Stimulated activated CD4-positive, alpha-beta T cell treated with anti-CD3 and anti-CD28 coated beads, Interleukin-12 subunit alpha, Interleukin-12 subunit beta, amount 100 ng/mL, for 48 hours (primary cell): Measurements from ENCODE around the gene FBXW2.
"Not testable (repeated sequence)": the region's sequence is repeated elsewhere in the genome, so short reads cannot be mapped to it uniquely, and the experiment has no call there.

Experiments used
- DNase-seq, 3 donors: peaks; one replicate each; pipeline ENCODE4 v3.0.0-alpha.2; 2020; ENCODE audit warnings: low read depth in 2 of 3, low spot score in 1 of 3

FBXW2 gene, protein sequence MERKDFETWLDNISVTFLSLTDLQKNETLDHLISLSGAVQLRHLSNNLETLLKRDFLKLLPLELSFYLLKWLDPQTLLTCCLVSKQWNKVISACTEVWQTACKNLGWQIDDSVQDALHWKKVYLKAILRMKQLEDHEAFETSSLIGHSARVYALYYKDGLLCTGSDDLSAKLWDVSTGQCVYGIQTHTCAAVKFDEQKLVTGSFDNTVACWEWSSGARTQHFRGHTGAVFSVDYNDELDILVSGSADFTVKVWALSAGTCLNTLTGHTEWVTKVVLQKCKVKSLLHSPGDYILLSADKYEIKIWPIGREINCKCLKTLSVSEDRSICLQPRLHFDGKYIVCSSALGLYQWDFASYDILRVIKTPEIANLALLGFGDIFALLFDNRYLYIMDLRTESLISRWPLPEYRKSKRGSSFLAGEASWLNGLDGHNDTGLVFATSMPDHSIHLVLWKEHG

DNA sequence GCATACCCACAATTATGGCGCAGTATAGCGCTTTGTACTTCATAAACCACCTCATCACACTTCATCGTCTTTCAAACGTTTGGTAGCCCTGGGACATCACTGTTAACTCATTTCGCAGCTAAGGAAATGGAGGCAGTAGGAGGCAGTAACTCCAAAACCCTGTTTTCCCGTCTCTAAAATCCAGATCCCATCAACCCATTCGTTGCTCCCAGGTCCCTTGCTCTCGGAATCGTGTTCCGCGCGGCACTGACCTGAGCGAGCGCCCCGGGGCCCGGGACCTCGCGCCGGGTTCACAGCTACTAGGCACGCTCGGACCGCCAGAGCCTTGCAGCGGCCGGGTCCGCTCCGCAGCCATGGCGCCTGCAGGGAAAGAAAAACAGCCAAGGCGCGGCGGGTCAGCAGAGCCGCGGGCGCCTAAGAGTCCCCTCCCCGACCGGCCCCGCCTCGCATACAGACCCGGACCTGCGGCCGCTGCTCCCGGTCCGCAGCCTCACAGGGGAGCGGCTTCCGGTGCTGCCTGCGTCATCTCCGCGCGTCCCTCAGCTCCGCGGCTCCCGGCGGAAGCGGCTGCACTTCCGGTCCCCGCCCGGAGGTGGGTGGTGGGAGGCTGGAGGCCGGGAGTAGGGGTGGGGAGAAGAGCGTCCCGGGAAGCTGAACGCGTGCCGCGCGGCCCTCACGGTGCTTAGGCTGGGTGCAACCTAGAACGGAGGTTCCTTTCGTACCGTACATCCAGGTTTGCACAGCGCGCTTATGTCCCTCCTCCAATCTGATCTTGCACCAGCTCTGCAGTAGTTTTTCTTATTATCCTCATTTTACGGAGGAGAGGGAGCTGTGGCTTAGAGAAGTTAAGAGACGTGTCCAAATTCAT lies at the start of gene FBXW2:
FBXW2 (minus strand) TSS at position 519 of the 868 bp plus-strand sequence. CDS start 5,158 bp downstream, outside the sequence.
- peak; percentile 85 to 94 (median 86) for DNase-seq

DNA sequence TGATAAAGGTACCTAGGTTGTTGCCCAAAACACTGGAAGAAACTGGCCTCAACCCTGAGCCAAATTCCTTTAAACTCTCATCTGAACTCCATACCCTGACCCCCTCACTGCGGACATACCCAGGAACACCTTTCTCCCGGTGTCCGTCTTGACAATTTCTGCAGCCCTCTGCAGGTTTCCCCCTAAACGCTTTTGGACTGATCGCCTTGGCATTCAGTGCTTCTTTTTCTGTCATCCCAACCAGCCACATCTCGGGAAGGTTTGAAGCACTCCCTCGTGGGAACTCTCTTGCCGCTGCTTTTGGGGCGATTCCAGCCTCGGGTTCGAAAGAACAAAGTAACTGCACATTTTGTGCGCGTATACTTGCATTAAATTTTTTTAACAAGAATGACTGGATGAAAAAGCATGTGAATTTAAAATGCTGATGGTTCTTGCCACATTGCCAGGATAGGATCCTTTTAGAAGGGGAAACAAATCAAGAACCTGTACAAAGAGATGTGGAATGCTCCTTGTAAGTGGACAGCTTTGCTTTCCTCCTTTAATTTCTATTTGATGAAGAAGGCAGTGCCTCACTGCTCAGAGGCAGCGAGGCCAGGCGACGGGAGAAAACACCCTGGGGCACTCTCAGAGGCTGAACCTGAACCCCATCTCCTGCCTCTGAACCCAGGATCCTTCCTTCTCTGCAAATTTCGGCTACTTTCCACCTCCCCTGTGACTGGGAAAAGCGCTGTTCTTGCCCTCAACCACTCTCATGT lies 48.9 kb upstream of the FBXW2 start:
- DNase-seq = no peak

DNA sequence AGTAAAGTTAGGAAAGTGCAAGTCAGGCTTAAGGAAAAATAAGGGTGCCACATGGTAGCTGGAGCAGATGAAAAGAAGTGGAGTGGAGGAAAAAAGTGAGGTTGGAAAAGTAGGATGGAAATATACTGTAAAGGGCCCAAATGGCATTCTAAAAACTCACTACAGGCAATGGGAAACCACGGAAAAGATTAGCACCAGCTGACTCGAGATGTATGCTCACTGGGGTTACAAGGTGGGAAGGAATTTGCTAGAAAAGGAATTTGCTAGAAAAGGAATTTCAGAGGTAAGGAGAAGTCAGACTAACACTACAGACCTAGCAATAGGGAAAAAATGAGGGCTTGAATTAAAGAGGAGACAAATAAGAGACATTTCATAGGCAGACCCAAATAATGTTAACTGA lies 45.9 kb upstream of the FBXW2 start:
- DNase-seq = no peak

DNA sequence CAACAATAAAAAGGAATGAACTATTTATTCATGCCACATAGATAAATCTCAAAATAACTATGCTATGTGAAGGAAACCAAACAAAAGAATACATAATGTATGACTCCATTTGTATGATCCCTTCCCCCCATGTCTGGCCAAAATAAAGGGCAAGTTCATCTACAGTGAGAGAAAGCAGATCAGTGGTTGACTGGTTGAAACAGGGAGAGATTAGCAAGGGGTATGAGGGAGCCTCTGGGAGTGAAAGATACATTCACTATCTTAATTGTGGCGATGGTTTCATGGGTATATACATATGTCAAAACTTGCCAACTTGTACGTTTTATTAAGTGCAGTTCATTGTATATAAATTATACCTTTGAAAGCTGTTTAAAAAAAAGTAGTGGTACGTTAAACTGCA lies 44.7 kb upstream of the FBXW2 start:
- DNase-seq = no peak

DNA sequence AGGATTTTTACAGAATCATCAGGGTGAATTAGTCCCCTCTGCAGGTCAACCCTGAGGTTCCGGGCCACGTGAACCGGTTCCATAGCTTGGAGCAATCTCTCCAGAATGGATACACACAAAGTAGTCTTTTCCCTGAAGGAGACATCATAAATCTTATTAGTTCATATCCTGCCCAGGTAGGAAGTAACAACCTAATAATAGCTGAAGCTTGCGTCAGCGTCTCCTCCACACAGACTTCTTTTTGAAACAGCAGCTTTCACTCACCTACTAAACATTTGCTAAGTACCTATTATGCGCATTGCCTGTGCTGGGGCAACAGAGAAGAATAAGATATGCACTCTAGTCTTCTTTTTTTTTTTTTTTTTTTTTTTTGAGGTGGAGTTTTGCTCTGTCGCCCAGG lies 40.1 kb upstream of the FBXW2 start:
- DNase-seq = no peak

DNA sequence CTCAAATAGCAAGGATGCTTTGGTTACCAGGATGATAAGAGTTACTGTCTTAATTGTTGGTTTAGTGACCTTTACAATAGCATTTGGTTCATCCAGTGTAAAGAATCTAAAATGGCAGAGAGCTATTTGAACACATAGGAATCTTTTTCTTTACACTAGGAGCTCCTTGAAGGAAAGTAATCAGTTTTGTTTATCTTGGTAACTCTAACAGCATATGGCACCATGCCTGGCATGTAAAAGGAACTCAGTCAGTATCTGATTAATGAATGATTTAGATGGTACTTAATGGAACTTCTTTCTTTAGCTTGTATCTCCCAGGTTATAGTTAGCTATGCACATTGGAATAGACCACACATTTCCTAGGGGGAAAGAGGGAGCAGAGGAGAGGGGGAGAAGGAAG lies 39.6 kb upstream of the FBXW2 start:
- no peak for DNase-seq

DNA sequence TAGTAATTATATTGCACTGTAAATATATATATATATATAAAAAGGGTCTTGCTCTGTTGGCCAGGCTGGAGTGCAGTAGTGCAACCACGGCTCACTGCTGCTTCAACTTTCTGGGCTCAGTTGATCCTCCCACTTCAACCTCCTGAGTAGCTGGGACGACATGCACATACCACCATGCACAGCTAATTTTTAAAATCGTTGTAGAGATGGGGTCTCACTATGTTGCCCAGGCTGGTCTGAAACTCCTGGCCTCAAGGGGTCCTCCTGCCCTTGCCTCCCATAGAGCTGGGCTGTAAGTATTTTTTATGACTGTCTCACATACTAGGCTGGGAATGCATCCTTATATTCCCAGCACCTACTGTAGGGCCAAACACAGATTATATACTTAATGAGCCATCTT lies 37.6 kb upstream of the FBXW2 start:
- no peak for DNase-seq

DNA sequence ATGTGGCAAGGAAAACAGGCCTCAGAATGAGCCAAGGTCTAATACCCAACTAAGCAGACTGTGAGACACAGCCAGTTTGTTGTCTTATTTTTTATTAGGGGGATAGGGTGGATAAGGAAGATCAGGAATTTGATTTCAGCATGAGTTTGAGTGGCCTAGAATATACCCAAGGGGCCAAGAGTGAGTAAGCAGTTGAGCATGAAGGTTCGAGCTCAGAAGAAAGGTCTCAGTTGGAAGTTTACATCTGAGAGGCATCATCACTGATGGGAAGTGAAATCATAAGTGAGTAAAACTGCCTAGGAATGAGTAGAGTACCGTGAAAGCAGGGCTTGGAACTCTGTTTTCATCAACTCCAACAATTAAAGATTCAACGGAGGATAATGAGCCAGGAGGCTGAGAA lies 36.9 kb upstream of the FBXW2 start:
- DNase-seq = no peak

DNA sequence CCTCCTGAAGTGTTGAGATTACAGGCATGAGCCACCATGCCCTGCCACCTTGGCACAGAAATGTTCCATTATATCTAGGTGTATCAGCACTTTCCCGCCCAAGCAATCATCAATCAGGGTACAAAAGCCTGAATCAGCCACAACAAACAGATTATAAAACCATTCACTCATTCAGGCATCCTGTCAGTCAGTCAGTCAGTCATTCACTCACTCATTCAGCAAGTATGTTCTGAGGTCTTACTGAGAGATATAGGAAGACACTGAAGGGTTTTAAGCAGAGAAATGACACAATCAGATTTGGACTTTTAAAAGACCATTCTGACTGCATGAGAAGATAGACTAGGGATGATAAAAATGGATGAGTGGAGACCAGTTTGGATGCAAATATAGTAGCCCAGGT lies 36.4 kb upstream of the FBXW2 start:
- DNase-seq = no peak

DNA sequence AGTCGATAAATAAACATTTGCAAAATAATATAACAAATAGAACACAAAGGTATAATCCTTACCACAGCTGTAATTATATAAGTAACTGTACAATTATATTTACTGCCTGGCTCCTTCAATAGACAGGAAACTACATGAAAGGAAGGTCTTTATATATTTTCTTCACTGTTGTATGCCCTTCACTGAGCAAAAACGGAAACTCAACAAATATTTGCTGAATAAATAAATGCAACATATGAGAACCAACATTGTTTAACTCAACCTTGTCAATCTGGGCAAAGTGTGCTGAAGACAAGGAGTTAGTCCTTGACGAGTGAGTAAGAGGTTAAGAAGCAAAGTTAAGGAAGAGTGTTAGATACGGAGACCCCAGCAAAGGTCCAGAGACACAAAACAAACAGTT lies 26.9 kb upstream of the FBXW2 start:
- DNase-seq = no peak

DNA sequence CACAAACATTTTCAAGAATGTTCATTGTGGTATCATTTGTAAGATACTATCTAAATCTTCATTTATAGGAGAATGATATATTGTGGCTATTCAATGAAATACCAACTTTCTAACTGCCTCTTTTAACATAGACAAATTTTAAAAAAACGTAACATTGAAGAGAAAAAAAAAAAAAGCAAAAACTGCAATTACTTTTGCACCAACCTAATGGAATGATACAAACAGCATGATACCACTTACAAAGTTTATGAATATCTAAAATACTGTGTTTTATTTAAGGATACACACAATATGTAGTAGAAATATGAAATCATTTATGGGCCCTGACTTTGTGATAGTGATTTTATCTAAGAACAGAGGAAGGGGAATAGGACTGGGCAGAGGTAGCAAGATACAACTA lies 25.4 kb upstream of the FBXW2 start:
- no peak for DNase-seq

DNA sequence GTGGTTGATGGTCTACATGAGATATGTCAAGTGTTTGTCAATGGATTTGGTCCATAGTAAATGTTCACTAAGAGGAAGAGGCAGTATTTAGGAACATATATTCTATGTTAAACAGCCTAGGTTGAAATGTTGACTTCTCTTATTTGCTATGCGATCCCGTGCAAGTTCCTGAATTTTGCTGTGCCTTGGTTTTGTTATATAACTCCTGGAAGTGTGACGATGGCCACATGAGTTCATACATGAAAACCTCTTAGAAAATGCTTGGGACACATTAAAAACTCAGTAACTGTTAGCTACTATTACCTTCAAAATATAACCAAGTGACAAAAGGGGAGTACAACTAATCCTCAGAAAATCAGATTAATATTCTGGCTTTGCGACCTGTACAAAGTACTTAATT lies 21.9 kb upstream of the FBXW2 start:
- no peak for DNase-seq

DNA sequence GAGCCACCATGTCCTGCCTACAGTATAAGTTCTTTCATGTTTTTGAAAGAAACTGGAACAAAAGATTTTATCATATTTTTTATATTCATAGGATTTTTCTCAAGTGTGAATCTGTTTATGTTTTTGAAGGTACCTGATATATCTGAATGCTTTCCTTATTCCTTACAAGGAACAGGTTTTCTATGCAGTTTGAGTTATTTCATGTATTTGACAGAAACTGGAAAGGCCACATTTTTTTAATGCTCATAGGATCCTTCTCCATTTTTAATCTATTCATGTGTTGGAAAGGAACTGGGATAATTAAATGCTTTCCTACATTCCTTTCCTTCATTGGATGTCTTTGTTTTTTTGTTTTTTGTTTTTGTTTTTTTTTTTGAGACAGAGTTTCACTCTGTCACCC lies 15.7 kb upstream of the FBXW2 start:
- no peak for DNase-seq

DNA sequence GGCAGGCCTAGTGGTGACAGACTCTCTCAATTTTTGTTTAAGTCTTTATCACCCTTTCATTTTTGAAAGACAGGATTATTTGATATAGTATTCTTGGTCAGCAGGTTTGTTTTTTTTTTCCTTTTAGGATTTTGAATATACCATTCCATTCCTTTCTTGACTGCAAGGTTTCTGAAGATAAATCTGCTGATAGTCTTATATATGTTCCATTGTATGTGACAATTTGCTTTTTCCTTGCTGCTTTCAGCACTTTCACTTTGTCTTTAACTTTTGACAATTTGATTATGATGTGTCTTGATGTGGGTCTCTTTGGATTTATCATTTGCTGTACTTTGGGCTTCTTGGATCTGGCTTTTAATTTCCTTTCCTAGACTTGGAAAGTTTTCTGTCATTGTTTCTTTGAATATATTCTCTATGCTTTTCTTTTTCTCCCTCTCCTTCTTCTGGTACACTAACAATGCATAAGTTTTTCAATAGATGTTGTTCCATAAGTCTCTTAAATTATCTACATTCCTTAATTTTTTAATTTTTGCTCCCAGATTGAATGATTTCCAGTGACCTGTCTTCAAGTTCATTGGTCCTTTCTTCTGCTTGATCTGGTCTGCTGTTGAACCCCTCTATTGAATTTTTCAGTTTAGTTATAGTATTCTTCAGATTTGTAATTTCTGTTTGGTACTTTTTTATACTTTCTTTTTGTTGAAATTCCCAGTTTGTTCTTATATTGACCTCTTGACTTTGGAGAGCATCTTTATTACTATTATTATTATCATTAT lies 14.6 kb upstream of the FBXW2 start:
- no peak for DNase-seq

DNA sequence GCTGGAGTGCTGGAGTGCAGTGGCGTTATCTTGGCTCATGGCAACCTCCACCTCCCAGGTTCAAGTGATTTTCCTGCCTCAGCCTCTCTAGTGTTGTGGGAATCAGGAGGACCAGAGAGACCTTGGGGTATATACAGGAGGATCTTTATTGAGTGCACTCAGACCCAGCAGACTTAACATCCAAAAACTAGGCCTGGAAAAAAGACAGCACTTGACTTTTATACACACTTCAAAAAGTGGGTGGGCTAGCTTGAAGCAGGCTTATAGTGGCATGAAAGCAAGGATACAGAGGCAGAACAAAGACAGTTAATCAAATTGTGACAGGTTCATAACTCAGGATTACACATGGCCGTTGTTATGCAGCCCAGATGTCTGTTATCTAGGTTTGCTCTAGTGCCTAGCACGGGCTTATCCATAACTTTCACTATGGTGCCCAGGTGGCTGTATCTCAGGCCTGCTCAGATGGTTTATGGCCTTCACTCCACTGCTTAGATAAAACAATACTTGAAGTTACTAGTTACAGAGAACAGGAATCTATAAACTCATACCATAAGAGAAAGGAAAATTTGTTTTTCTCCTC lies 11.7 kb upstream of the FBXW2 start:
- not testable (repeated sequence) for DNase-seq

DNA sequence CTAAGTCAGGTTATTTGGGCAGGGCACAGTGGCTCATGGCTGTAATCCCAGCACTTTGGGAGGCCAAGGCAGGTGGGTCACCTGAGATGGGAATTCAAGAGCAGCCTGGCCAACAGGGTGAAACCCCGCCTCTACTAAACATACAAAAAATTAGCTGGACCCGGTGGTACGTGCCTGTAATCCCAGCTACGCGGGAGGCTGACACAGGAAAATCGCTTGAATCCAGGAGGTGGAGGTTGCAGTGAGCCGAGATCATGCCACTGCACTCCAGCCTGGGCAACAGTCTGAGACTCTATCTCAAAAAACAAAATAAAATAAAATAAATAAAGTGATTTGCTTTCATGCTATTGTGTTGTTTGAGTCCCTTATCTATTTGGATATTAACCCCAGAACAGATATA lies 8.2 kb upstream of the FBXW2 start:
- DNase-seq = no peak

DNA sequence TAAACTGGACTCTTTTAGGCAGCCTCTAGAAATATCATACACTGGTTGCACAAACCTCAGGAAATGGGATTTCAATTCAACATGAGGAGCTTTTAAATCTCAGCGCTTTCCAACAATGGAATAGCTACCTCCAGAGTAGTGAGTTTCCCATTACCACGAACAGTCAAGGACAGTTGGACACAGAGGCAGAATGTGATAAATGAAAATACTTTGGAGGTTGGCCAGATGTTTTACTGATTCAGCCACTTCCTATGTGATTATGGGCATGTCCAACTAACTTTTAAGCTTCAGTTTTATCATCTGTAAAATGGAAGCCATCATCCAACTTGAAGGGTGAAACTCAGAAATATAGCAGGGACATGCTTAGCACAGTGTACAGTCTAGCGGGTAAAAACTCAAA lies 2.1 kb downstream of the FBXW2 start:
- DNase-seq = no peak

DNA sequence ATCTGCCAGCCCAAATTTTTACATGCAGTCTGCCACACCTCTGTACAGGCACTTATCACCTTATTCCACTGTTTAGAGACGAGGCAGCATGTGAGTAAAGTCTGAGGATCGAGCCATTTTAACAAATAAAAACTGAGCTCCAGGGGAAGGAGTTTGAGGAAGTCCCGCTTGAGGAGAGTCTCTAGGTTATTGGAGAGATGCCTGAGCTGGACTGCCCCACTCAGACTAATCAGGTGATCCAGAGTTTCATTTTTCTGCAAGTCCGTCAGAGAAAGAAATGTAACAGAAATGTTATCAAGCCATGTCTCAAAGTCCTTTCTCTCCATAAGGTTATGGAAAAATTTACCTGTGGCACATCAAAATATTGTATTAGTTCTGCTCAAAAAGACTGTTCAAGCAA lies 5.3 kb downstream of the FBXW2 start:
- DNase-seq = no peak

DNA sequence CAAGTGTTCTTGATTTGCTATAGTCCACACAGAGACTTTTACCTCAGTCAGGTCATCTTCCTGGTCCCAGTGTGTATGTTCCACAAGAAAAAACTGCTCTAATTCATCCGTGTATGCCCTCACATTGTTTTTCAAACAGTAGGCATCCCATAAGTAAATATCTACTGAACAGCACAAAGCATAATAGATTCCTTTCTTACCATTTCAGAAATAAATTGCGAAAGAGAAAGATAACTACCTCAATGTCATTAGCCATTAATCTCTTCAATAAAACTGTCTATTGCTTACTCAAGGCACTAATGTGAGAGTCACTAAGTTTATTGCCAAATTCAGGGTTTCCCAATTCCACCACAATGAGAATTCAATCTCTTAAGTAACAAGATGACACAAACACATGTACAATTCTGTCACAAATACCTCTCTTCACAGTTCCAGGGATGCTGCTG lies 9.6 kb downstream of the FBXW2 start:
- DNase-seq = no peak

DNA sequence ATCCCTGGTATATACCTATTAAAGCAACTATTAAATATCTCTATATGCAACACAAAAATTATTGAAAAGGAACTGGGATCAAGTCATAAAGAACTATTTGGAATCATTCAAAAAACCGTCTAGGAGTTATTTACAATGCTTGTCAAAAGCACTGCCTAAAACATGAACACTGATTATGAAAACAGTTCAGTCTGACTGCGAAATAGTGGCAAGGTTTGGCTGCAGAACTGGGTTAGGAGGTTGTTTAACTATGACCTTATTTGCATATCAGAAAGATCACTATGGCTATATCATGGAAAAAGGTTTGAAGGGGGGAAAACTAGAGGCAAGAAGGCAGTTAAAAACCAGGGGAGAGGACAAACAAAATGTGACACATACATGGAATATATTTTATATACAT lies 12.0 kb downstream of the FBXW2 start:
- DNase-seq = no peak
